Endothelial cell of umbilical vein (primary cell): ENCODE data around the gene CRHR1. TPM values are rescaled to one million over a fixed set of nuclear protein-coding genes. Genes with fewer than 3 reads are reported as not detected.

ENCODE experiments used
- BruUV-seq: library from RNA; stranded (reverse); fragments of 400-500 nt; replicated peaks from 2 replicates; lab custom pipeline; 2021; lab: Mats Ljungman, UMichigan
- CTCF ChIA-PET: fragments of 300-600, 350-600 bp; sonication (Branson Sonifier 250); formaldehyde crosslinking; loops from one replicate; lab custom pipeline; 2021; ENCODE audit warnings: antibody characterized with exemption, inconsistent platforms; lab: Charles Lee
- POLR2A ChIA-PET: fragments of 300-600, 350-600 bp; sonication (Branson Sonifier 250); formaldehyde crosslinking; loops from one replicate; lab custom pipeline; 2021; ENCODE audit warnings: antibody characterized with exemption, inconsistent platforms; lab: Charles Lee
- DNase-seq: peaks from one replicate; pipeline ENCODE4 v3.0.0-alpha.2; 2011; ENCODE audit warnings: low read depth, low spot score
- FAIRE-seq: peaks from 2 replicates; lab custom pipeline; 2011; peaks lifted over from hg19 to GRCh38; lab: Jason Lieb, UNC
- H2AFZ ChIP-seq: 2 replicates; pipeline ENCODE4 v1.6.0; 2012; ENCODE audit warnings: low read depth, low read length, control low read depth, inconsistent platforms
- H3K27ac ChIP-seq: 2 replicates; pipeline ENCODE4 v1.5.1; 2011; ENCODE audit warnings: low read depth, mild to moderate bottlenecking, control low read depth, low read length, moderate library complexity; ENCODE audit not compliant: insufficient read depth
- H3K27me3 ChIP-seq, 2 experiments: 2 replicates each; pipeline versions ENCODE4 v1.6.0 to v1.6.1; 2011; ENCODE audit warnings: low read length in 2 of 2, mixed read lengths in 1 of 2; ENCODE audit not compliant: control insufficient read depth in 2 of 2, insufficient read depth in 2 of 2
- H3K36me3 ChIP-seq, 2 experiments: 2 replicates in 1 of 2; 3 replicates in 1 of 2; pipeline ENCODE4 v1.5.1; 2011; ENCODE audit warnings: low read length in 2 of 2, mild to moderate bottlenecking in 1 of 2, moderate library complexity in 1 of 2; ENCODE audit not compliant: control insufficient read depth in 2 of 2, insufficient read depth in 2 of 2; ENCODE audit errors: extremely low read depth in 1 of 2
- H3K4me1 ChIP-seq: 3 replicates; pipeline ENCODE4 v1.5.1; 2011; ENCODE audit warnings: mild to moderate bottlenecking, low read length; ENCODE audit not compliant: control insufficient read depth, insufficient read depth; ENCODE audit errors: extremely low read depth
- H3K4me2 ChIP-seq: 2 replicates; pipeline ENCODE4 v1.6.1; 2011; ENCODE audit warnings: low read length, control low read depth, mixed read lengths; ENCODE audit not compliant: insufficient read depth
- H3K4me3 ChIP-seq, 3 experiments: fragments of 200-600 bp in 1 of 3; sonication (generic), shearing (Covaris generic) in 1 of 3; replicated peaks in 1 of 3; 2 replicates each; pipeline ENCODE4 v1.5.1; 2011 to 2016; ENCODE audit warnings: control low read depth in 3 of 3, low read length in 3 of 3, mild to moderate bottlenecking in 2 of 3, inconsistent platforms in 1 of 3, low read depth in 1 of 3, moderate library complexity in 1 of 3; ENCODE audit not compliant: insufficient read depth in 1 of 3
- H3K79me2 ChIP-seq: 2 replicates; pipeline ENCODE4 v1.6.0; 2012; ENCODE audit warnings: low read length, inconsistent platforms; ENCODE audit not compliant: control insufficient read depth, insufficient read depth
- H3K9ac ChIP-seq: replicated peaks from 2 replicates; pipeline ENCODE3; 2011; ENCODE audit warnings: low read length, control low read depth; ENCODE audit not compliant: insufficient read depth; ENCODE audit errors: extremely low read depth
- H3K9me1 ChIP-seq: replicated peaks from 3 replicates; pipeline ENCODE4 v1.6.0; 2011; ENCODE audit warnings: mild to moderate bottlenecking, low read length; ENCODE audit not compliant: control insufficient read depth, insufficient read depth; ENCODE audit errors: extremely low read depth
- H3K9me3 ChIP-seq: replicated peaks from 2 replicates; pipeline ENCODE4 v1.5.1; 2012; ENCODE audit warnings: low read length, inconsistent platforms; ENCODE audit not compliant: control insufficient read depth, insufficient read depth
- H4K20me1 ChIP-seq: replicated peaks from 2 replicates; pipeline ENCODE3; 2011; ENCODE audit warnings: mild to moderate bottlenecking, low read length; ENCODE audit not compliant: control insufficient read depth, insufficient read depth; ENCODE audit errors: extremely low read depth
- EZH2 ChIP-seq: IDR thresholded peaks from 2 replicates; pipeline ENCODE4 v1.6.1; 2012; ENCODE audit warnings: borderline replicate concordance, low read depth, mild to moderate bottlenecking, moderate library complexity, low read length, inconsistent platforms; ENCODE audit not compliant: severe bottlenecking
- FOS ChIP-seq: IDR thresholded peaks from 2 replicates; pipeline ENCODE4 v1.6.1; 2011; ENCODE audit warnings: mild to moderate bottlenecking, low read length, moderate library complexity, borderline replicate concordance; ENCODE audit not compliant: insufficient read depth
- GATA2 ChIP-seq: IDR thresholded peaks from 2 replicates; pipeline ENCODE4 v1.7.0; 2011; ENCODE audit warnings: low read depth, mild to moderate bottlenecking, moderate library complexity, mixed read lengths, low read length; ENCODE audit not compliant: insufficient read length, insufficient read depth
- JUN ChIP-seq: IDR thresholded peaks from 2 replicates; pipeline ENCODE4 v1.6.1; 2011; ENCODE audit warnings: borderline replicate concordance, low read depth; ENCODE audit not compliant: insufficient read length, insufficient read depth
- MYC ChIP-seq: IDR thresholded peaks from one replicate; pipeline ENCODE4 v1.6.1; 2011; ENCODE audit warnings: mild to moderate bottlenecking, low read depth, low read length
- POLR2A ChIP-seq: IDR thresholded peaks from 2 replicates; pipeline ENCODE4 v1.6.1; 2012; ENCODE audit warnings: low read depth, mild to moderate bottlenecking, control low read depth, low read length
- POLR2AphosphoS5 ChIP-seq: IDR thresholded peaks from 2 replicates; pipeline ENCODE4 v1.6.1; 2012; ENCODE audit warnings: low read depth, mild to moderate bottlenecking, control low read depth, low read length, moderate library complexity; ENCODE audit not compliant: insufficient read depth
- dilution Hi-C: fragments of 300-500 bp; cut with MboI; formaldehyde crosslinking; loops from one replicate; pipeline ENCODE4 v1.15.0; 2019; ENCODE audit warnings: low sequenced_read_pairs; ENCODE audit not compliant: extremely low pct_ligation_motif_present
- intact Hi-C: fragments of 100-400 bp; cut with micrococcal nuclease; formaldehyde crosslinking; loops from one replicate; pipeline ENCODE4 v1.10.0; 2022
- polyA plus RNA-seq, 4 experiments: library from polyadenylated mRNA; depleted of rRNA in 3 of 4; stranded (reverse) in 3 of 4; unstranded in 1 of 4; fragments of >200 nt; gene quantifications; 2 replicates each; pipeline versions ENCODE4 v1.2.1 to v1.2.3, GENCODE V29; 2011 to 2012; ENCODE audit warnings: missing spikeins in 1 of 4
- total RNA-seq: library from RNA; stranded (reverse); gene quantifications from 2 replicates; pipeline ENCODE4 v1.2.3, GENCODE V29; 2021
- TF ChIP-seq, protein P1 (sequence below), 2 donors: IDR thresholded peaks; 1 replicate in 1 of 2; 2 replicates in 1 of 2; pipeline ENCODE4 v1.5.1; 2011; ENCODE audit warnings: low read length in 2 of 2, mild to moderate bottlenecking in 2 of 2, moderate library complexity in 2 of 2, control low read depth in 1 of 2, inconsistent platforms in 1 of 2, low read depth in 1 of 2; ENCODE audit not compliant: insufficient read depth in 1 of 2; ENCODE audit errors: extremely low read depth in 1 of 2
- TF ChIP-seq, protein P2 (sequence below): IDR thresholded peaks from 2 replicates; pipeline ENCODE4 v1.6.1; 2011; ENCODE audit not compliant: insufficient read depth, insufficient read length

The CRHR1 gene
- total and polyA plus RNA-seq, 2 donors (not counting 3 experiments of a cell fraction or from before 2014, with no cell fraction given): not detected

DNA sequence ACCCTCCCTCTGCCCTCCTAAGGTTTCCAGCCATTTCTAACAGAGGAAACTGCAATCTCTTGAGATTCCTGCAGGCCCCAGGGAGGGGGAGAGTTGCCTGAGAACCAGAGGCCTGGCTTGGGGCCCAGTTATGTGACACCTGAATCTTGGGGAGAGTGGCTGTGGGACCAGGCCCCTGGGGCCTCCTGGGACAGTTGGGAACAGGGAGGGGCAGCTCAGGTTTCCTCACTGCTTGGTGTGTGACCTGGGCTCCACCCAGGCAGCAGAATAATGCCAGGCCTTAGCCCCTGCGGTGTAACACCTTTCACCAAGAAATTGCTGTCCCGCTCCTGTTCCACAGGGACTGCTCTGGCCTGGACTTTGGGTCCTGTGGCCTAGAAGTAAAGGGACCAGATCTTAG lies 44.3 kb upstream of the CRHR1 start:
- CTCF ChIA-PET: no interaction called here
- Histone ChIP-seq H4K20me1 (no peaks in the 10 kb centered on the region), H3K27ac (no peak overlapping the region), H3K9ac (no peak overlapping the region), H2AFZ (no peak overlapping the region), H3K4me2 (no peak overlapping the region), H3K4me1 (no peaks in the 10 kb centered on the region), H3K4me3 (no peak overlapping the region), H3K79me2 (no peaks in the 10 kb centered on the region), H3K9me3 (no peaks in the 10 kb centered on the region), H3K9me1 (no peaks in the 10 kb centered on the region), H3K36me3 (no peaks in the 10 kb centered on the region), H3K27me3 (peaks cover 0 to 10% of the 10 kb centered on the region in 2 experiments)
- TF ChIP-seq POLR2A (no peak), GATA2 (no peak), POLR2AphosphoS5 (no peak), FOS (no peak), JUN (no peak), EZH2 (no peak), MYC (no peak)
- TF ChIP-seq, protein P1, sequence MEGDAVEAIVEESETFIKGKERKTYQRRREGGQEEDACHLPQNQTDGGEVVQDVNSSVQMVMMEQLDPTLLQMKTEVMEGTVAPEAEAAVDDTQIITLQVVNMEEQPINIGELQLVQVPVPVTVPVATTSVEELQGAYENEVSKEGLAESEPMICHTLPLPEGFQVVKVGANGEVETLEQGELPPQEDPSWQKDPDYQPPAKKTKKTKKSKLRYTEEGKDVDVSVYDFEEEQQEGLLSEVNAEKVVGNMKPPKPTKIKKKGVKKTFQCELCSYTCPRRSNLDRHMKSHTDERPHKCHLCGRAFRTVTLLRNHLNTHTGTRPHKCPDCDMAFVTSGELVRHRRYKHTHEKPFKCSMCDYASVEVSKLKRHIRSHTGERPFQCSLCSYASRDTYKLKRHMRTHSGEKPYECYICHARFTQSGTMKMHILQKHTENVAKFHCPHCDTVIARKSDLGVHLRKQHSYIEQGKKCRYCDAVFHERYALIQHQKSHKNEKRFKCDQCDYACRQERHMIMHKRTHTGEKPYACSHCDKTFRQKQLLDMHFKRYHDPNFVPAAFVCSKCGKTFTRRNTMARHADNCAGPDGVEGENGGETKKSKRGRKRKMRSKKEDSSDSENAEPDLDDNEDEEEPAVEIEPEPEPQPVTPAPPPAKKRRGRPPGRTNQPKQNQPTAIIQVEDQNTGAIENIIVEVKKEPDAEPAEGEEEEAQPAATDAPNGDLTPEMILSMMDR (IDR thresholded peaks at IDR 0.05; ENCODE audit: extremely low read depth in 1 of 2, insufficient read depth in 1 of 2, low read depth in 1 of 2, low read length in 2 of 2): no peak
- TF ChIP-seq, protein P2, sequence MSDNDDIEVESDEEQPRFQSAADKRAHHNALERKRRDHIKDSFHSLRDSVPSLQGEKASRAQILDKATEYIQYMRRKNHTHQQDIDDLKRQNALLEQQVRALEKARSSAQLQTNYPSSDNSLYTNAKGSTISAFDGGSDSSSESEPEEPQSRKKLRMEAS: no peak
- DNase-seq (no peak), FAIRE-seq (no peak)
- dilution Hi-C loops (no loop called here), intact Hi-C loops (no loop called here)
- no TSS peak for BruUV-seq
- POLR2A ChIA-PET: no interaction called here
